Activated CD4-positive, alpha-beta T cell treated with anti-CD3 and anti-CD28 coated beads, Interleukin-2, Interleukin-6, amounts not matched to agents 100 ng/mL and 50 ng/mL, durations not matched to agents 16 hours and 8 hours (primary cell): ENCODE data around the gene FRAT2.
A peak's percentile ranks its signal among the peaks of the same experiment; 100 is the strongest.

Experiments
- DNase-seq: peaks from one replicate; pipeline ENCODE4 v3.0.0-alpha.2; 2020

Gene FRAT2

DNA sequence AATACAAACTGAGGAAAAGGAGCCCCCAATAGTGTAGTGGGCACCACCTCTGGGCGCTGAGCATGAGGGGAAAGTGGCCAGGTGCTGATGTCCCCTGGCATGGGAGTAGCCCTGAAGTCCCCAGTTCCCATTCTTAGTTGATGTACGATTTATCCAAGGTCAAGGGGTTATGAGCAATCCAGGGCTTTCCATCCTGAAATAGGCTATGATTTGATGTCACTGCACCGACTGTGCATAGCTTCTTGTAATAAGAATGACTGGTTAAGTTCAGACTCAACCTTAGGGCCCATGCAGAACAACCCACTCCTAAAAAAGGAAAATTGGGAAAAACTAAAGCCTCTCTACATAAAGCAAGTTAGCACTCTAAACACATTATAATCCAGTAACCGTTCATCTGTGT is 11.0 kb downstream of the FRAT2 start:
- DNase-seq: no peak

DNA sequence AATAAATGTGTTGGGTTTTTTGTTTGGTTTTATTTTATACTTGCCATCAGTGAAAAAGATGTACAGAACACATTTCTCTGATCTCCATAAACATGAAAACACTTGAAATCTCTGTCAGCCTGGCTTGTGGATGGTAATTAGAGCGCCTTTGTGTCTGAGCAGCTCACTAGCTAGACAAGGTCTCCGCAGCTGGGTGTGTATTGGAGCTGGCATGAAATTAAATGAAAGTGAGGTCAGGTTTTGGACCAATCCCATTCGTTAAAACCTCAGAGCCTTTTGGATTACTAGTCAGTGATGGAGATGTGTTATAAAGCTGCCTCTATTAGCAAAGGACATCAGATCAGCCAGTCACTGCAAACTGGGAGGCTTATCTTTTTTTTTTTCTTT is 12.7 kb downstream of the FRAT2 start:
- DNase-seq: no peak

DNA sequence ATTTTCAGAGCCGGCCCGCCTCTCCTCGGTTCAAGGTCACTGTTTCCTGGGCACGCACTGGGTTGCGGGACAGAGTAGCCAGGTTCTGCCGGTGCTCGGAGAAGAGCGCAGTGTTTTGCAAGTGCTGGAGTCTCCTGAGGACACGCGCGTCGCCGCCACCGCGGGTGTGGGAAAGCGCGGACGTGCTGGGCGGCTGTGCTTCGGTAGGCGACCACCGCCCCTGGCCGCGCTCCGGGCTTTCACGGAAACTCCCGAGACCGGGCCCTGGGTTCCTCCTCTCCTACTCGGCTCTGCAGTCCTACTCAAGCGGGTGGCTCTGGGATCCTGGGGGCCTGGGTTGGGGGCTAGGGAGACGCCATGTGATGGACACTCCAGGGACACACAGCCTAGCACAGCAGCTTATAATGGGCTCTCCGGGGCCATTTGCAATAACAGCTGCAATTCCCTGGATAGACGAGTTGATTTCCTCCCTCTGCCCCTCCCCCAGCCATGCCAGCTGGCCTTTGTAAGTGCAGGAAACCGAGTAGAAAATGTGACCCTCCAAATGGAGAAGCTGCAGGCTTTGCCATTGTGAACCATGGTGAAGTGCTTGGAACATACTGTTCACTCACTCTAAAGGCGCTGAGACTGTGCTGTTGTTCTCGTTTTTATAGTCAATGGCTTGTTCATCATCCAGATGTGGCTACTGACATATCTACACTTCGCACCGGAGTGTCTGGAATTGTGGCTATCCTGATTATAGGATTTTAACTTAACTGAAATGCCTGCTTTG is 13.3 kb downstream of the FRAT2 start:
- no peak for DNase-seq

DNA sequence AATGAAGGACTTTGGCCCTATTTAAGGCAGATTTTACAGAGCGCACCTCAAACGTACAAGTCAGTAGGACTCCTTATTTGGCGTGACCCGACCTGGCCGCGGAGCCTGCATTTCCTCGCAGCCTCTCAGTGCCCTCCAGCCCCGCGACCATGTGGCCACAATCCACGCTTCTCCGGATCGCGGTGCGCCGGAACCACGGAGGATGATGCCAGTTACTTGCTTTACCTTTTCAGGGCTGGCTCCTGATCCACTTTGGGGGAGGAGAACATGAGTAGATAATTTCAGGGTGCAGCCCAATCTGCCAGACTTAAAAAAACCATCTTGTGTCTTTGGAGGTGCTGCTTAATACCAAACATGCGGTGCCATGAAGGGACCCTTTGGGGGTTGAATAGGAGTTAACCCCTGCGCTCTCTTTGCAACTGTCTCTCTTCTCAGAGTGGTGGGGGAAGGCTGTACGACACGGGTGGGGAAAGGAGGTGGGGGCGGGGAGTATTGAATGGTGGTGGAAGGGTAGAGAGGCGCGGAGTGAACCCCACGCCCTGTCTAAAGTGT is 14.0 kb downstream of the FRAT2 start:
- DNase-seq: no peak

DNA sequence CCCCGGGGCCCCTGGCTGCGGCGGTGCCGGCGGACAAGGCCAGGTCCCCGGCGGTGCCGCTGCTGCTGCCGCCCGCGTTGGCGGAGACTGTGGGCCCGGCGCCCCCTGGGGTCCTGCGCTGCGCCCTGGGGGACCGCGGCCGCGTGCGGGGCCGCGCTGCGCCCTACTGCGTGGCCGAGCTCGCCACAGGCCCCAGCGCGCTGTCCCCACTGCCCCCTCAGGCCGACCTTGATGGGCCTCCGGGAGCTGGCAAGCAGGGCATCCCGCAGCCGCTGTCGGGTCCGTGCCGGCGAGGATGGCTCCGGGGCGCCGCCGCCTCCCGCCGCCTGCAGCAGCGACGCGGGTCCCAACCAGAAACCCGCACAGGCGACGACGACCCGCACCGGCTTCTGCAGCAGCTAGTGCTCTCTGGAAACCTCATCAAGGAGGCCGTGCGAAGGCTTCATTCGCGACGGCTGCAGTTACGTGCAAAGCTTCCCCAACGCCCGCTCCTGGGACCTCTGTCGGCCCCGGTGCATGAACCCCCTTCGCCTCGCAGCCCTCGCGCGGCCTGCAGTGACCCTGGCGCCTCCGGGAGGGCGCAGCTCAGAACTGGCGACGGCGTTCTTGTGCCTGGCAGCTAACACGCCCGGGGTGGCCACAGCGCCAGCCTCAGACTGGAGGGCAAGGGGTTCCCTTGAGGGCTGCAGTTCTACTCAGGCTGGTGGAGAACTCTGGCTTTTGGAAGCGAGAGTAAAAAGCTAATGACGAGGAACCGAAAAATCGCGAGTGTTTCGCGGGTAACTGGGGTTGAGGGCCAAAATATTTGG is 14.7 kb downstream of the FRAT2 start:
- peak; percentile 66 for DNase-seq

DNA sequence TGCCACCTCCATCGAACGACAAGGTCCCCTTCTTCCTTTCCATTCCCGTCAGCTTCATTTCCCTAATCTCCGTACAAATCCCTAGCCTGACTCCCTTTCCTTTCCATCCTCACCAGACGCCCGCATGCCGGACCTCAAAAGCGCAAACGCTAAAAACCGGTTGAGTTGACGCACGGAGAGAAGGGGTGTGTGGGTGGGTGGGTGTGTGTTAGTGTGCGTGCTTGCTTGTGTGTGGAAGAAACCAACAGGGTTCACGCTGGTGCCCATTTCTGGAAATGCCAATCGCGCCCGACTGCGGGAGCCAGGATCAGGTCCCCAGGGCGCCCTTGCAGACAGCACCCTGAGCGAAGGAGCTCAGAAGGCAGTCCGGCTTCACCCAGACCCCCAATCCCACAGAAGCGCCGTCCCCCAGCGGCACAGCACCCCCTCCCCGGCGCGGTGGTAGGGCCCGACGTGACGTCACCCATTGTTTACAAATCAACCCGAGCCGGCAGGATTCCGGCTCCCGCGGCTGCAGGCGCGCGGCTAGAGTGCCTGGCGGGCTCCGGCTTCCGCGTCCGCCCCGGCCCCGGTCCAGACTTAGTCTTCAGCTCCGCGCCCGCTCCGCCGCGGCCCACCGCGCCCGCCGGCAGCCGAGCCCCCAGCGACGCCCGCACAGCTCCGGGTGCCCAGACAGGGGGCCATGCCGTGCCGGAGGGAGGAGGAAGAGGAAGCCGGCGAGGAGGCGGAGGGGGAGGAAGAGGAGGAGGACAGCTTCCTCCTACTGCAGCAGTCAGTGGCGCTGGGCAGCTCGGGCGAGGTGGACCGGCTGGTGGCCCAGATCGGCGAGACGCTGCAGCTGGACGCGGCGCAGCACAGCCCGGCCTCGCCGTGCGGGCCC is 15.5 kb downstream of the FRAT2 start, which contains the start of gene FRAT1:
Gene FRAT1, plus strand, starts transcription at position 500 of the 880 bp plus-strand sequence. Its CDS starts 183 bp downstream, at position 683.
- DNase-seq: peak; percentile 91

DNA sequence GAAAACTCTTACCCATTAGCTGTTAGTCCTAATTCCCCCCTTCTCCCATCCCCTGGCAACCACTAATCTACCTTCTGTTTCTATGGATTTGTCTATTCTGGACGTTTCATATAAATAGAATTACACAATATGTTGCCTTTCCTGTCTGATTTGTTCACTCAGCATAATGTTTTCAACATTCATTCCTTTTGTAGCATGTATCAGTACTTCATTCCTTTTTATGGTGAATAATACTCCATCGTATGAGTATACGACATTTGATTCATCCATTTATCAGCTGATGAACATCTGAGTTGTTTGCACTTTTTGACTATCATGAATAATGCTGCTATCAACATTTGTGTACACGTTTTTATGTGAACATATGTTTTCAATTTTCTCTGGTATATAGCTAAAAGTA is 19.9 kb downstream of the FRAT2 start:
- DNase-seq: no peak

DNA sequence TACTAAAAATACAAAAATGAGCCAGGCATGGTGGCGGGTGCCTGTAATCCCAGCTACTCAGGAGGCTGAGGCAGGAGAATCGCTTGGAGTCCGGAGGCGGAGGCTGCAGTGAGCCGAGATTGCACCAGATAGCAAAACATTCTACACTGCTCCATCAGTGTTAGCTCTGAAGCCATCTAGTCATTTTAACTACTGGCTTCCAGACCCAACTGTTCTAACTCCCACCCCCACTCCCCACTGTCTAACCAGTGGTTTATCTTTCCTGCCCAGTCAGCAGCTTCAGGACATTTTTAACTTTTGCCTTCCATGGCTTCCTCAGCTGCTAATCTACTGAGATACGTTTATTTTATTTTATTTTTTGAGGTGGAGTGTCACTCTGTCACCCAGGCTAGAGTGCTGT is 21.6 kb downstream of the FRAT2 start:
- no peak for DNase-seq

DNA sequence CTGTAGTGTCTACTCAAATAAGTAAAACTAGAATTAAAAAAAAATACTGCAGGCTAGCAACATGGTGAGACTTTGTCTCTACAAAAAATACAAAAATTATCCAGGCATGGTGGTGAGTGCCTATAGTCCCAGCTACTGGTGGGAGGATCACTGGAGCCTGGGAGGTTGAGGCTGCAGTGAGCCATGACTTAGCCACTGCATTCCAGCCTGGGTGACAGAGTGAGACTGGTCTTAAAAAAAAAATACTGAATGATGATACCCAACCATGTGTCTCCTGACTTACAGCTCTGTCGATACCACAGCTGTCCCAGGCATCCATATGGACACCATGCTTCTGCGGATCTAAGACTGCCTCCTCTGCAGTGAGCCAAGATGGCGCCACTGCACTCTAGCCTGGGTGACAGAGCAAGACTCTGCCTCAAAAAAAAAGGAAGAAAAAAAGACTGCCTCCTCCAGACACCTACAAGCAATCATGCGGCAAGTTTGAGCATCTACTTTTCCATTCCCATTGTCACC is 23.4 kb downstream of the FRAT2 start:
- DNase-seq: no peak

DNA sequence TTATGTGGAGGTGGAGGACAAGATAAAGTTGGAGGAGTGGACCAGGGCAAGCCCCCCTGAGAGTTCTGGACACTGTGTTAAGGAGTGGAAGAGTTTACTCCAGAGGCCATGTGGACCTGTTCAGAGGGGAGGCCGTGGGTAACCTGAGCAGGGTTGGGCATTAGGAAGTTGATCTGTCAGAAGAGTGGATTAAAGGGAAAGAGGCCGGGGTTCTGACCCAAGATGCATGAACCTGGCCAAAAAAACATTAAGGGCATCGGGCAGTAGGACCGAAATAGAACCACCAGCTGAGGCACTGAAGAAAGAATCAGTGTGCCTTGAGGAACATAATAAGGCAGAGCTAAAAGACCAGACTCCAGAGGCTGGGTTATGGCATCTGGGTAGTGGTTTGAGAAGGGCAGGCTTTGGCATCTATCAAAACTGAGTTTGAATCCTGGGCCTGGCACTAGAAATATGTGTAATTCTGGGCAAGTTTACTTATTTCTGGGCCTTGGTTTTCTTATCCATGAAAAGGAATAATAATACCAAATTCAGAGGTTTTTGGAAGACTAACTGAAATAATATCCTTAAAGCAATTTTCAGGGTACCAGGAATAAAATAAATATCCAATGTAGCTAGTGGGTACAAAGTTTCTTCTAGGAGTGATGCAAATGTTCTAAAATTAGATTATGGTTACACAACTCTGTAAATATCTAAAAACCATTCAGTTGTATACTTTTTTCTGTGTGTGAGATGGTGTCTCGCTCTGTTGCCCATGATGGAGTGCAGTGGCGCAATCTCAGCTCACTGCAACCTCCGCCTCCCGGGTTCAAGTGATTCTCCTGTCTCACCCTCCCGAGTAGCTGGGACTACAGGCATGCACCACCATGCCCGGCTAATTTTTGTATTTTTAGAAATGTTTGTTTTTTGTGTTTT is 26.4 kb downstream of the FRAT2 start:
- no peak for DNase-seq

DNA sequence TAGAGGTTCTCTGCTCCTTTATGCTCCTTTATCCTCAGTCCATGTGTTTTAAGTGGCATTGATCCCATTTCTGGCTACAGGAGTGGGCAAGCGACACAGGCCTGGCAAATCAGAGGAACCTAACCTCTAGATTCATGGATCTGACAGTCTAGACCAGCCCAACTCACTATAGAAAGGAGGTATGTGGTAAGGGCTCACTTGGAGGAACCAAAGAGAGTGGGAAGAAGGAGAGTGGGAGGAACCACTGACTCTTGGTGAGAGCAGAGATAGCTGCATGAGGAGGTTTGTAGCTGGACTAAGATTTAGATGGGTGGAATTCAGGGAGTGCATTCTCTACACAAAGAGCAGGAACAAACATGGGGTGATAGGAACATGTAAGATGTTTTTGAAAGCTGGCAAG is 27.1 kb downstream of the FRAT2 start:
- no peak for DNase-seq

DNA sequence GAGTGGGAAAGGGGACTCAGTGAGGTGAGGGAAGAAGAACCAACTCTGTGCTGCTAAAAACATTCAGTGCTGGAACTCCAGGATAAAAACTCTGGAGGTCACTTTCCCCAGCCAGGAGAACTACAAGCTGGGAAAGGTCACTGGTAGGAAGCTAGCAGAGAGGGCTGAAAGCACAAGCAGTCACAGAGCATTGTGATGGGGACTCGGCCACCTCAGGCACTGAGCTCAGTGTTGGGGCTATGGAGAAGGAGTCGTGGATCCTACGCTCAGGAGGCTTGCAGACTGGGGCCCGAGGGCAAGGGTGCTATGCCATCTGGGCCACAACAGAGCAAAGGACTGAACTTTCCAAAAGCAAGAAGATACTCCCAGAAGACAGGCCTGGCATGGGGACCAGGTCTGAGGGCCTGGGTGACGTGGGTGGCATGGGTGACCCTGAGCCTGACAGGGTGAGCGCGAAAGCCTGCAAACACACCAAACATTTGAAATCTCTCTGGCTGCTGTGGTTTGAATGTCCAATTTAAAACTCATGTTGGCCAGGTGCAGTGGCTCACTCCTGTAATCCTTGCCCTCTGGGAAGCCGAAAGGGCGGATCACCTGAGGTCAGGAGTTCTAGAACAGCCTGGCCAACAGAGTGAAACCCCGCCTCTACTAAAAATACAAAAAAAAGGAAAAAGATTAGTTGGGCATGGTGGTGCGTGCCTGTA is 32.3 kb downstream of the FRAT2 start:
- no peak for DNase-seq

DNA sequence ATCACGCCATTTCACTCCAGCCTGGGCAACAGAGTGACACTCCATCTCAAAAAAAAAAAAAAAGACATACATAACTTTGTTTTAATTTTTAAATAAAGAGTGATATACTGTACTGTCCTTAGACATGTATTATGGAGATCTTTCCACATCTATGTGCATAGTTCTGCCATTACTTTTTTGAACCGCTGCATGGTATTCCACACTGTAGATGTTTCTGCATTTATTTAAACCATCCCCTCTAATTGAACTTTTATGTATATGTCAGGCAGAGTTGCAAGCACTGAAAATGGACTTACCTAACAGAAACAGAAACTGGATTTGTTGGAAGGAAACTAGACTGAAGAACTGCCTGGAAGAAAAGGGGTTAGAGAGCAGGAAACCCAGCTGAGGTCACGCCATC is 33.5 kb downstream of the FRAT2 start:
- DNase-seq: no peak

DNA sequence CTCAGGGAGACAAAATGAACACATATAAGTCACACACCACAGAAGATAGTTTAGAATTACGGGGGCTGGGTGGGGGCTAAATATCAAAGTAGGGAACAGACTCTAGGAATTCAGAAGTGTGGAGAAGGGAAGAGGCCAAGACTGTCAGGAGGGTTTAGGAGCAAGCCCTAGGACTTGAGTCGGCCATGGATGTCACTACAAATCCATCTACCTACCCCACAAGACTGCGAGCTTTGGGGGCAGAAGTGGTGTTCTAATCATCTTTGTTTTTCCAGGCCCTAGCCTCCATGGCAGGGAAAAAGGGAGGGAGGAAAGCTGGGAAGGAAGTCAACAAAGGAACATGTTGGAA is 36.3 kb downstream of the FRAT2 start:
- DNase-seq: no peak

DNA sequence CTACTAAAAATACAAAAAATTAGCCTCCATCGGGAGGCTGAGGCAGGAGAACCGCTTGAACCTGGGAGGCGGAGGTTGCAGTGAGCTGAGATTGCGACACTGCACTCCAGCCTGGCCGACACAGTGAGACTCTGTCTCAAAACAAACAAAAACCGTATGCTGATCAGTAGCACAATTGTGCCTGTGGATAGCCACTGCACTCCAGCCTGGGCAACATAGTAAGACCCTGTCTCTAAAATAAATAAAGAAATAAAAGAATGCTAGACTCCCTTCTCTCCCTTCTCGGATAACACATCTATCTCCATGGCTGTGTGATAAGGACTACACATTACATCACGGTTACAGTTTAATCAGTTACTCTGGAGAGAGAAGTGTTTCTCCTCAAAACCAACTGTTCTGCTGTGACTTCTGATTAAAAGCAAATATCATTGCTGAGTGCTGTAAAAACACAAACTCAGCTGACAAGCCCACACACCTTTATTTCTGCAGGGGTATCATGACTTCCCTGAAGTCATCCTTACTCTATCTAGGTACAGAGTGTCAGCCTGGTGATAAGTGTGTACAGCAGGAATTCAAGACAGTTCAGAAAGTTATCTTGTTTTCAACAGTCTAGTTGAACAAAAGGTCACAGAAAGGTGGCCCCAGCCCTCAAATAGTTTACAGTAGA is 36.8 kb downstream of the FRAT2 start:
- no peak for DNase-seq

DNA sequence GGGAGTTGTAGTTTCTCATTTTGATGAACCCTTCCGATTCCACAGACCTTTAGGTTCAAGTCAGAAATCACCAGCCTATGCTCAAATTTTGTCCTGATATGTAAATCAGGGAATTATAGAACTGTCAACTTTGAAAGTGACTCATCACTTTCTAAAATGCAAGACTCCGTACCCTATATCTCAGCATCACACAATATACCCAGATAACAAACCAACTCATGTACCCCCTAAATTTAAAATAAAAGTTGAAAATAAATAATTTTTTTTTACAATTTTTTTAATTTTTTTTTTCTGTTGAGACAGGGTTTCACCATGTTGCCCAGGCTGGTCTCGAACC is 41.7 kb downstream of the FRAT2 start:
- DNase-seq: no peak

DNA sequence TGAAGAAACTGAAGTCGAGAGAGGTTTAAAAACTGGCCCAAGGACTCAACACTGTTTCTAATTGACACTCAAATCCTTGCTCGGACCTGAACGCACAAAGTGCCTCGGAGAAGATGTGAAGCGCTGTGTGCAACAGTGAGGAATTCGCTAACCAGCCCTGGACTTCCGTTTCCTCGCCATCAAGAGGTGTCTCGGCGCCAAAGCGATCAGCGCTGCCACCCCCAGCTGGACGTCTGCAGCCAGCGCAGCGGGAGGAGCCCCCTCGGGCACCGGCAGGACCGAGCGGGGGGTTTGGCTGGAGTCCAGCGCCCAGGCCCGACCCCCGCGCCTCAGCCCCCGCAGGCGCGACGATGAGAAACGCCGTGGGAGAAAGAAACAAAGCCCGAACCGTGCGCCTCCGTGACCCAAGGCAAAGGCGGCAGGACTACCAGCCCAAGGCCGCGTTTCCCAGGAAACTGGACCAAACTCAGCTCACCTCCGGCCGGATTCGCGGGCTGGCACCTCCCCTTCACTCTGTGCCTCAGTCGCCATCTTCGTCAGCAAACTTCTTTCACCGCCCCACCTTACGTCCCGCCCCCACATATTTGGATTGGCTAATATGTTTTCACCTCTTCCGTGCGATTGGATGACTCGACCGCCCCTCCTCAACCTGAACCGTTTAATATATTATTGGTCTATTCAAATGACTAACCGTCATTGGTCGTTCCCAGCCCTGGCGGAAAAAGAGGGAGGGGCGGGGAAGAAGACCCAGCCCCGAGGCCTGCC is 42.2 kb downstream of the FRAT2 start, which contains the start of gene ARHGAP19:
Gene ARHGAP19, minus strand, starts transcription at position 541 of the 765 bp plus-strand sequence. Its CDS starts 10 bp downstream, at position 531.
- peak; percentile 98 for DNase-seq

DNA sequence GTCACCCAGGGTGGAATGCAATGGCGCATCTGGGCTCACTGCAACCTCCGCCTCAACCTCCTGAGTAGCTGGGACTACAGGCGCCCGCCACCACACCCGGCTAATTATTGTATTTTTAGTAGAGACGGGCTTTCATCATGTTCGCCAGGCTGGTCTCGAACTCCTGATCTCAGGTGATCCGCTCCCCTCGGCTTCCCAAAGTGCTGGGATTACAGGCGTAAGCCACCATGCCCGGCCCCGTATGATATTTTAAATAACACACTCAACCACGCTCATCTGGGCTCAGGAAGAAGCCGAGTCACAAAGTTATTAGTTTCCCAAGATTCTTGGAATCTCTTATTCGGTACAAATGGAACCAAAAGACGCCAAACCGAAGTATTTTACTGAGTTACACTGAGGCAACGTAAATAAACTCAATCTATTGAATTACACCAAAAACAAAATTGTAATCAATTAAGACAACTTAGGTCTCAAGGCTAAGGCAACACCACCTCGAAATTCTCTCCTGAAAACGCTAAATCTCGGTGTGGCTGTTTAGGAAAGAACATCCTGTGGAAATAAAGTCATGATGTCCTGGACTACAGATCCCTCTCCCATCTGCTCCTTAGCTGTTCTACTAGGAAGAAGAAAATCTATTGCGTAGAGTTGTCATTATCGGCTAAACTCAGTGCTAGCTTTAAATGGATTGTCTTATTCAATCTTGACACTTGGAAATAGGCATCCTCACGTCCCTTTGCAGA is 43.0 kb downstream of the FRAT2 start:
- DNase-seq: no peak
